ENCODE measurements around the gene SH3RF2. TPM values are rescaled to one million over a fixed set of nuclear protein-coding genes. Genes with fewer than 3 reads are reported as not detected.

The SH3RF2 gene
- total and polyA plus RNA-seq, 4 donors: 1.0 to 10.5 (median 4.9) TPM

- H3K36me3 ChIP-seq (ENCODE audit: control insufficient read depth in 4 of 4, insufficient read depth in 3 of 4, low read depth in 1 of 4, low read length in 3 of 4): peaks cover 0 to 2% (median under 1%) of the 10 kb centered on the region in 4 donors
- H3K9me3 ChIP-seq (ENCODE audit: control insufficient read depth in 4 of 4, low read length in 3 of 4): no peaks in the 10 kb centered on the region
- no peak overlapping the region for H3K4me3 ChIP-seq (ENCODE audit: low read depth in 1 of 3, low read length in 3 of 3)
- TF ChIP-seq ATF3 (IDR thresholded peaks at IDR 0.05) (no peak), ZBTB33 (IDR thresholded peaks at IDR 0.05) (no peak), CTCF (IDR thresholded peaks at IDR 0.05; ENCODE audit: low read depth, low read length, missing input control) (no peak), NR2F2 (IDR thresholded peaks at IDR 0.05) (no peak), REST (IDR thresholded peaks at IDR 0.05) (no peak), FOXA2 (IDR thresholded peaks at IDR 0.05) (no peak), JUND (IDR thresholded peaks at IDR 0.05) (no peak), GABPA (IDR thresholded peaks at IDR 0.05 in 1 of 2, conservative IDR thresholded peaks at IDR 0.05 in 1 of 2) (no peak), RAD21 (IDR thresholded peaks at IDR 0.05) (no peak), HNF4G (IDR thresholded peaks at IDR 0.05) (no peak), TAF1 (conservative IDR thresholded peaks at IDR 0.05) (no peak)
- H3K9ac ChIP-seq (ENCODE audit: low read depth in 1 of 2, low read length in 2 of 2): no peak overlapping the region
- DNase-seq (ENCODE audit: low spot score): no peak
- no peak overlapping the region for H3K27ac ChIP-seq (ENCODE audit: low read depth in 1 of 2, low read length in 2 of 2)
- no peaks in the 10 kb centered on the region for H3K27me3 ChIP-seq (ENCODE audit: control insufficient read depth in 4 of 4, insufficient read depth in 4 of 4, low read length in 3 of 4)
- no peaks in the 10 kb centered on the region for H3K4me1 ChIP-seq (ENCODE audit: control insufficient read depth in 4 of 4, insufficient read depth in 4 of 4, low read length in 3 of 4)
- 47% methylated on average over 4 of the region's 4 CpGs for WGBS
Observed at GRCh38 chr5:146076028-146076427, 139.7 kb downstream of the SH3RF2 start.

- peaks cover 0 to 2% (median under 1%) of the 10 kb centered on the region in 4 donors for H3K36me3 ChIP-seq (ENCODE audit: control insufficient read depth in 4 of 4, insufficient read depth in 3 of 4, low read depth in 1 of 4, low read length in 3 of 4)
- H3K27ac ChIP-seq (ENCODE audit: low read depth in 1 of 2, low read length in 2 of 2): no peak overlapping the region
- DNase-seq (ENCODE audit: low spot score): no peak
- no peaks in the 10 kb centered on the region for H3K9me3 ChIP-seq (ENCODE audit: control insufficient read depth in 4 of 4, low read length in 3 of 4)
- 80% methylated on average over 4 of the region's 4 CpGs for WGBS
- H3K27me3 ChIP-seq (ENCODE audit: control insufficient read depth in 4 of 4, insufficient read depth in 4 of 4, low read length in 3 of 4): no peaks in the 10 kb centered on the region
- no peaks in the 10 kb centered on the region for H3K4me1 ChIP-seq (ENCODE audit: control insufficient read depth in 4 of 4, insufficient read depth in 4 of 4, low read length in 3 of 4)
- TF ChIP-seq REST (IDR thresholded peaks at IDR 0.05) (no peak), HNF4A (conservative IDR thresholded peaks at IDR 0.05) (no peak), HNF4G (IDR thresholded peaks at IDR 0.05) (no peak), ATF3 (IDR thresholded peaks at IDR 0.05) (no peak), RAD21 (IDR thresholded peaks at IDR 0.05) (no peak), NR2F2 (IDR thresholded peaks at IDR 0.05) (no peak), JUND (IDR thresholded peaks at IDR 0.05) (no peak), YY1 (IDR thresholded peaks at IDR 0.05) (no peak)
- H3K4me3 ChIP-seq (ENCODE audit: low read depth in 1 of 3, low read length in 3 of 3): no peak overlapping the region
- H3K9ac ChIP-seq (ENCODE audit: low read depth in 1 of 2, low read length in 2 of 2): no peak overlapping the region
Observed at GRCh38 chr5:146076455-146076854, 140.1 kb downstream of the SH3RF2 start.

All from liver (tissue), 9 donors.